HG02571 (cell line): Measurements from ENCODE around the gene NR2C2AP.
A peak's percentile ranks its signal among the peaks of the same experiment; 100 is the strongest.

Source experiments
- ATAC-seq: cut with Tn5 transposase; IDR thresholded peaks from one replicate; pipeline ENCODE4 v1.9.1; 2021; ENCODE audit warnings: mild to moderate bottlenecking, moderate library complexity; ENCODE audit not compliant: unreplicated experiment

Gene NR2C2AP

DNA sequence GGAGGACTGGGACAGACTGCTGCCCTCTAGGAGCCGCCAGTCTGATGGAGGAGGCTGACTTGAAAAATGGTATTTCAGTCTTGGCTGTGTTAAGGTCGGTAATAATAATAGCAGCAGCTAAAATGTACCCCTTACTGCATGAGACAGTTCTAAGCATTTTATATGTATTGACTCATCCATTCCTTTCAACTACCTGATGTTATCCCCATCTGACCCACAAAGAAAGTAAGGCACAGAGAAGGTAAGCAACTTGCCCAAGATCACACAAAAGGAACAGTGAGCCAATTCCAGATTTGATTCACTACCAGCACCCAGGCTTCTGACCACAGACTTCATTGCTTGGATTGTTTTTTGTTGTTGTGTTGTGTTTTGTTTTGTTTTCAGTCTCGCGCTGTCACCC lies 12.6 kb upstream of the NR2C2AP start:
- ATAC-seq, result no peak

DNA sequence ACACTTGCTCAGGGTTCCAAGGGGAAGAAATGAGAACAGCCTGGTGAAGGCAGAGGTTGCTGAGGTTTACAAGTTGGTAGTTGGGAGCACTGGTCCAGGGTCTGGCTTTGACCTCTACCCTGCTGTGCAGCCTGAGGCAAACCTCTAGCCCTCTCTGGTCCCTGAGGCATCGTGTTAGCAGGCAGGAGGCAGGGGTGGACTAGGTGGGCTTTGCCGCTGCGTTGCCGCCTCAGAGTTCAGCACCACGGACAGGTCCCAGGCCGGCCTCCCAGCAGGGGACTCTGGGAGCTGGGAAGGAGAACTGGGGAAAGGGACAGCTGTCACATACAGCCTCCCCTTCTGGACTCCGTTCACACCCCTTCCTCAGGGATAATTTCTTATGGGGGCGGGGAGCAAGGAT lies 11.7 kb upstream of the NR2C2AP start:
- ATAC-seq, result no peak

DNA sequence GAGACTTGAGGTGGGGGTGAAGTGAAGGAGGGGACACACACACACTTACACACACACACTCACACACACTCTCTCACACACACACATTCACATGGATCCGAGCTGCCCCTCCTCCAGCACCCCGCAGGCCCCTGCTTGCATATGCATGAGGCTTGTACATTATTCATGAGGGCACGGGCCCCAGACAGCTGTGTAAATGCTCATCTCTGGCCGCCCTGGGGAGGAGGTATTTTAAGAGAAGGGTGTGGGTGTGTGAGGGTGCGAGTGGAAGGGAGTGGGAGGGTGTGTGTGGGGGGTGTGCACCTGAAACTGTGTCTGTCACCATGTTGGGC lies 10.9 kb upstream of the NR2C2AP start:
- ATAC-seq, result no peak

DNA sequence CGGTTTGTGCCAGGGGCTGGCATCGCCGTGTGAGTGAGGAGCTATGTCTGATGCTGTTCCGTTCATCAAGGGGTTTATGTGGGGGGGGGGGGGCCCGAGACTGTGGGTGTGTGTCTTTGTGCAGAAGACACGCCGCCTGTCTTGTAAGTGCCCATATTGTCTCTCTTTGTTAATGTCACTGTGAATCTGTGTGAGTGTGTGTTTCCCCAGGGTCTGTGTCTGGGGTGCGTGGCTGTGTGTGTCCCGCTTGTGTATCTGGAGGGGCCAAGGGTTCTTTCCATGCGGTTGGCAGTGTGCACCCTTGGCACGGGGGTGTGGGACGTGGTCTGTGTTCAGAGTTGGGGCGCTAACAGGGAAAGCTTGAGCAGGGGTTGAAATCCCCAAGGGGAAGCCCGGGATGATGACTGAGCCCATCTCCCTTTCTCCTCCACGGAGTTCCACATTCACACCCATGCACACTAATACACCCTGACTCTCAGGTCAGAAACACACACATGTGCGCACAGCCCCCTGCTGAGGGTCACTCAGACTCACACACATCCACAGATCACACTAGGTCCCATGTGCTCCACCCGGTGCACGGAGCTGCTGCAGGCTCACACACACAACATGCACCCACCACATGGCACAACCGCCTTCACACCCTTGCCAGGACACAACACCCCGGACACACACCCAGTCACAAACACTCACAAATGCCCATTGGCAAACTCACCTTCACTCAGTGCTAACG lies 10.4 kb upstream of the NR2C2AP start:
- ATAC-seq, result no peak

DNA sequence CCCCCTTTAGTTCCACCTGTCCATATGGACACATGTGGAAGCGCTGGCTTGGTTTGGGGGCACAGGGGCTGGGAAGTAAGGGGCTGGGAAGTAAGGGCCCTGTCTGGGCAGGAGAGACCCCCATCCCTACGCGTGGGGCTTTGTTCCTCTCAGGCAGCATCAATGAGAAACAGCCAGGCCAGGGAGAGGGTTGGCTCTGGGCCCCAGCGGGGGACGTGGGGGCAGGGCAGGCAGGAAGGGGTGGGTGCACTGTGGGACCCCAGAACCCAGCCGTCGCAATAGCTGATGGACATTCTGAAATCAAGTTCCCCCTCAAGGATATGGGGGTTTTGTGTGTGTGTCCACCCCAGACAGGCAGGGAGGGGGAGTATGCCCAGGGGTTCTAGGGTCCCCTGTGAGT lies 9.7 kb upstream of the NR2C2AP start:
- no peak for ATAC-seq

DNA sequence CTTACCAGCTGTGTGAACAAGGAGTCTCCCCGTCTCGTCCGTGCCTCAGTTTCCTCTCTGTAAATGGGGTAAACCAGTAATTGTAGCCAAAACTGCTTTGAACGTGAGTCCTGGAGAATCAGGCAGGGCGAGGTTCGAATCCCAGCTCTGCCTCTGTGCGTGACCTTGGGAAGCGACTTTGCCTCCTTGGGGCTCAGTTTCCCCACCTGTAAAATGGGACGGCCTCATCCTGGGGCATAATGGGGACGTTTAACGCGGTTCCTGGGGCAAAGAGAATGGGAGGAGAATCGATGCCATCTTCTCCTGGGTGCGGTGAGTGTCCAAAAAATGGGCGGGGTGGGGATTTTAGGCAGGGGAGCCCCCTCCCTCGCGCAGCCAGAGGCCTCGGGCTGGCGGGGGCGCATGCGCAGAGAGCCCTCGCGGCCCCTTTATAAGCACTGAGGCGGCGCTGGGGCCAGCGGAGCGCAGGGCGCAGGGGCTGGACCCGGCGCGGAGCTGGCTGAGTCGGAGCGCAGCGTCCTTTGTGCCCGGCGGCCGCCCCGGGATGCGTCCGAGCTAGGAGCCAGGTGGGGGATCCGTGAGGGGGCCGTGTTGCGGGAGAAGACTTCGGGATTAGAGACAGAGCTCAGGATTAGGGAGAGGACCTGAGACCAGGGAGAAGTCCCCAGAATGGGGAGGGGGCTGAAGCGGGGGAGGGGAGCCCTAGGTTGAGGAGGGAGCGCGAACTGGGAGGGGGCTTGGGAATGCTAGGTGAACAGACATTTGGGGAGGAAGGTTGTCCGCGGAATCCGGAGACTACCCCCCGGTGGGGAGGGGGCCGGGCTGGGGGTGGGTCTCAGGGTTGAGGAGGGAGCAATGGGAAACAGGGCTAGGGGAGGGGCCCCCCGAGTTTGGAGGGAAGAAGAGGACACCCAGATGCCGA lies 8.5 kb upstream of the NR2C2AP start, which contains the start of gene NCAN:
NCAN (plus strand) TSS at position 460 of the 922 bp plus-strand sequence. CDS start 4,996 bp downstream, outside the sequence.
- ATAC-seq, result no peak

DNA sequence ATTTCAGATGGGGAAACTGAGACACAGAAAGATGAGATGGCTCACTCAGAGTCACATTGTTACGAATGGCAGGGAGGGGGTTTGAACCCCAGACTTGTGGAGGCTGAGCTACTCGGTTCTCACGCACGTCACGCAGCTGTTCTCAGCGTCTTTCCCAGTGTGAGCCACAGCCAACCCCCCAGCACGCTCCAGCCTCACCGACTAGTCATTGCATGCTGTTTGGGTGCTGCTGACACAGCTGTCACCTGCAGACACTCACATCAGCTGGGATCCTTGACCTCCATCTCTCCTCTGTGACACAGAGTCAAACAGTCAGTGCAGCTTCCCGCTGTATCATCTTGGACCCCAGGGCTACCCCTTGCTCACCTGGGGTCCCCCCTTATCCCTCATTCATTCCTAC lies 6.2 kb upstream of the NR2C2AP start:
- ATAC-seq, result no peak

DNA sequence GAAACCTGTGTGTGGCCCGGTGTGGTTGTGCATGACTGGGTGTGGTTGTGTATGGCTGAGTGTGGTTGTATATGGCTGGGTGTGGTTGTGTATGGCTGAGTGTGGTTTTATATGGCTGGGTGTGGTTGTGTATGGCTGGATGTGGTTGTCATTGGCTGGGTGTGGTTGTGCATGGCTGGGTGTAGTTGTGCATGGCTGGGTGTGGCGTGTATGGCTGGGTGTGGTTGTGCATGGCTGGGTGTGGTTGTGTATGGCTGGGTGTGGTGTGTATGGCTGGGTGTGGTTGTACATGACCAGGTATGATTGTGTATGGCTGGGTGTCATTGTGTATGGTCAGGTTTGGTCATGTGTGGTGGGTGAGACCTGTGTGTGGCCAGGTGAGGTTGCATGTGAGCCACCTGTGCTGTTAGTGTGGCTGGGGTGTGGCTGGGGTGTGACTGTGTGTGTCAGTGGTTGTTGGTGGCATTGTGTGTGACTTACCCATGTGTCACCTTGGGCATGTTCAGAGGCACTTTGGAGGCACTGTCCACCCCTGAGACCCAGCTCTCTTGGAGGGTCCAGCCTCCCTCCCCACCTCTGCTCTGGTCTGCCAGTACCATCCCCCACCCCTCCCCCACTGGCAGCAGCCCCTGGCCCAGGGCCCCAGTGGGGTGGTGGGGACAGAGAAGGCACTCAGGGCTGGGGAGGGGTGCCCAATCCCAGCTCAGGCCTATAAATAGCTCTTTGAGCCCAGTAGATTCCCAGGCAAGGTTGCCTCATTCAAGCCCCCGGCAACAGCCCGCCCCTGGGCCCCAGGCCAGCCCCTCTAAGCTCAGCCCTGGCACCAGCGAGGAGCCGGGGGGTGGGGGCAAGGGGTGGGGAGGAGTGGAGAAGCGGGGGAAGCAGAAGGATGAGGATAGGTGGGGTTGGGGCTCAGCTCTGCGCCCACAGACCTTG lies 4.7 kb upstream of the NR2C2AP start:
- no peak for ATAC-seq

DNA sequence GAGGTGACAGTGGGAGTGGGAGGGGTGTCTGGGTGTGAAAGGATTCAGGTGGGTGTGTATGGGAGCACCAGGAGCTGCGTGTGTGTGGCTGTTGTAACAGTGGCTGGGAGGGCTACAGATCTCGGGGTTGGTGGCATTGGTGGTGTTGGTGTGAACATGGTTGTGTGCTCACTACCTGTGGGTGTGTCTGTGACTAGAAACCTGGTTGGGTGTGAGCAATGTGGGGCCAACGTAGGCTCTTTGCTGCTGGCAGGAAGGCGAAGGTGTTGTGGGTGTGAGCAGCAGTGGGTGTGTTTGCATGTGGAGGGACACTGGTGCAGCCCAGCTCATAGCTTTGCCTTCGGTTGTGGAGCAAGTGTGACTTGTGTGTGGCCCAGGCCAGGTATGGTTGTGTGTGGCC lies 3.7 kb upstream of the NR2C2AP start:
- no peak for ATAC-seq

DNA sequence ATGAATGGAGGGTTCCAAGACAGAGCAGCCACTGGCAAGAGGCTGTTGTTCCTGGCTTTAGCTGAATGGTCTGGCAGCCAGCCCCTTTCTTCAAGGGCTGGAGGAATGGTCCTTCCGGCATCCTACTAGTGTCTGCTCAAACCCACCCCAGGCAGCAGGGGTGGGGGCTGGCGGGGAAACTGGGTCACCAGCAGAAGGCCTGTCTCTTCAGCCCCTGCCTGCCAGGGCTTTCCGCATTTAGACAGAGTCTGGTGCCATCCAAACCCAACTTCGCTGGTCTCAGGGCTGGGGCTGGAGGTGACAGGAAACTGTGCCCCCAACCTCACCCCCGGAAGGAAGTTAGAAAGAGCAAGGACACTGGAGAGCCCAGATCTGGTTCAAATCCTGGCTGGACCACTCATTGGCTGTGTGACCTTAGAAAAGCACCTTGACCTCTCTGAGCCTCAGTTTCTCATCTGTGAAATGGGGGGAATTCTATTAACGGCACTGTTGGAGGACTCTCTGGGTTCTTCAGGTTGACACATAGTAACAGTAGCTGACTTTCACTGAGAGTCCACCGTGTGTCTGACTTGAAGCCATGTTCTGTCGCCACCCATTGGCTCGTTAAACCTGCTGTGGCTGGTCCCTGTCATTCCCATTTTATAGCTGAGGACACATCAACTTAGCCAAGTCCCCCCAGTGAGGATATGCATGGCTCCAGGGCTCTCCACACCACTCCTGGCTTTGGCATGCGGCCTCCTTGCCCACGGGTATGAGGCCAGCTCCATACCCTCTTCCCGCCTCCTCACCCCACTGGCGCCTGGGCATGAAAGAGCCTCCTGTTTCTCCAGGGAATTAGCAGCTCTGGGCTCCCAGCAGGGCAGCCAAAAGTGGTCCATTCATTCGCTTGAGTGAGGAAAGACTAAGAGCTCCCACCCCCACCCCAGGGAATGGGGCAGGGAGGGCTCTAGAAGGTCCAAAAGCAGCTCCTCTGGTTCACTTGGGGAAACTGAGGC lies 2.5 kb upstream of the NR2C2AP start:
- no peak for ATAC-seq

DNA sequence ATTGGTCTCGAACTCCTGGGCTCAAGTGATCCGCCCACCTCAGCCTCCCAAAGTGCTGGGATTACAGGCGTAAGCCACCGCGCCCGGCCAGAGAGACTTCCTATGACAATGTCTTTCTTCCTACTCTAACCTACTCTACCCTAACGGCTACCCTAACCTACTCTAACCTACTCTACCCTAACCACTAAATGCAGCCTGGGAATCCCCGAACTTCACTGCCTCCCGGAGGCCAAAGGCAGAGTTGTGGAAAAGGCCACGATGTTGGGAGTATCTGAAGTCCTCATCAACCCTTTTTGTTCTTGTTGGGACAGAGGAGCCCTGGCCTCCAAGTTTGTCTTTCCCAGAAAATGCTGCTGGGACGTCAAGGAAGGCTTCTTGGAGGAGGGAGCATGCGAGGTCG lies 967 bp upstream of the NR2C2AP start:
- no peak for ATAC-seq

DNA sequence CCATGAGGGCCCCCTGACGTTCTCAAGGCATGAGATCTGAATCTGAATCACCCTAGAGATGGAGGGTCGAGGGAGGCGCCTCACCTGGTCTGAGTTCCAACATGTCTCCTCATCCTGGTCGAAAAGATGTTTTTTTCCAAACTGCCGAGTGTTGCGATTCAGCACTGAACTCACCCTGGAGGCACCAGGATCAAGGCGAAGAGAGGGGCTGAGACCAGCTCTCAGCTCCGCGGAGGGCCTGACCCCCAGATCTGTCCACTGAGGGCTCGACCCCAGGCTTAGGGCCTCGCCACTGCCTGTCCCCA lies 555 bp downstream of the NR2C2AP start:
- ATAC-seq, result no peak

DNA sequence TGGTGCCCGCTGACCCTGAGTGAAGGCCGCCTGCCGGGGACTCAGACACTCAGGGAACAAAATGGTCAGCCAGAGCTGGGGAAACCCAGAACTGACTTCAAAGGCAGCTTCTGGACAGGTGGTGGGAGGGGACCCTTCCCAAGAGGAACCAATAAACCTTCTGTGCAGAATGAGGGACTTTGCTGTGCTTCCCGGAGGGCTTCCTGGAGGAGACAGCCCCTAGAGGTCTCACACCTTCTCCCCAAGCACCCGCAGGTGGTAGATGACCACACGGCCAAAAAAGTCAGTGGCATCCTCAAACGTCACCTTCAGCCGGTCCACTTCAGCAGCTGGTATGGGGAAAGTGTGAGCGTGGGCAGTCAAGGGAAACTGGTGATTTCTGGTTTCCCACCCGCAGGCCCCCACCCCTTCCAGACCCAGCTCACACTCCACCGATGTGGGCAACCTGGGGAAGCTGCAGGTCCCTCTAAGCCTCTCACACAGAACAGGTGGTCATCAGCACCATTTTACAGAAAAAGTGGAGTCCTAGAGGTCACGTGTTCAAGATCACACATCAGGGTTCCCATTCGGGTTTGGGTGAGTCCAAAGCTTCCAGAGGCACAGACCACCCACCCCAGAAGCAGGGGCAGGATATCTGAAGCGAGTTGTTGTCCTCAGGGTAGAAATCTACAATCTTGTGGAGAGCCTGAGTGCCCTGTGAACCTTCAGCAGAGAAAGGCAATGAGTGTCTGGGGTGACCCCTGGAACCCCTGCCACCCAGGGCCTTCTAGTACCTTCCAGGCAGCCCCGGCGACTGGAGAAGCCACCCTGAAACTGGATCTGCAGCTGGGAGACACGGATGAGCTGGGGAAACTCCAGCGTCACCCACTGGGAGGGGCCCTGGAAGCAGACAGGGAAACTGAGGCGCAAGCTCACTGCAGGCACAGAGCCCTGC lies 1.2 kb downstream of the NR2C2AP start:
- no peak for ATAC-seq

DNA sequence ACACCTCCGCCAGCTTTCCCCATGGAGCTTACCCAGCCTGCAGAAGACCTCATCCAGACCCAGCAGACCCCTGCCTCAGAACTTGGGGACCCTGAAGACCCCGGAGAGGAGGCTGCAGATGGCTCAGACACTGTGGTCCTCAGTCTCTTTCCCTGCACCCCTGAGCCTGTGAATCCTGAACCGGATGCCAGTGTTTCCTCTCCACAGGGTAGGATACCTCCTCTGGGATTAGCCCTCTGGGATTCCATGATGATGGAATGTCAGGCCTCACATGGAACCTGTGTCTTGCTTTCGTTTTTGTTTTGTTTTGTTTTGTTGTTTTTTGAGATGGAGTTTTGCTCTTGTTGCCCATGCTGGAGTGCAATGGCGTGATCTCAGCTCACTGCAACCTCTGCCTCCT lies 9.3 kb downstream of the NR2C2AP start:
- no peak for ATAC-seq

DNA sequence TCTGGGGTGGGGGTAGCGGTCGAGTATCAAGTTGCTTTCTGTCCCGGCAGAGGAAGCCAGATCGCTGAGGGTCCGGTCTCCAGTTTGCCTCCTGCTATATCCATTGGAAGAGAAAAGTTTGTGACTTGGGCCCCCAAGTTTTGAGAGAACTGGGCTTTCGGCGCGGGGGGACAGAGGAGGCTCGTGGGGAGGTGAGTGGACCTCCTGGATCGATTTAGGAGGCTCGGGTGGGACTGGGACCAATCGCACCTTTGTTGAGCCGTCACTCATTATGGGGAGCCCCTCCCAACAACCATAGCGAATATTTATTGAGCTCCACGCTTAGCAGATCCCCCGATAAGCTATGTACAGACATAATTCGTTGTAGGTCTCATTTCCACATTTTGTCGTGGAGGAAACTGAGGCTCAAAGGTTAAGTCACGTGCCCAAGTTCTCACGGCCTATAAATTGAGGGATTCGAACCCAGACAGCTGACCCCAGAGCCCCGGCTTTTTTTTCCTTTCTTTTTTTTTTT lies 10.2 kb downstream of the NR2C2AP start:
- ATAC-seq, result no peak

DNA sequence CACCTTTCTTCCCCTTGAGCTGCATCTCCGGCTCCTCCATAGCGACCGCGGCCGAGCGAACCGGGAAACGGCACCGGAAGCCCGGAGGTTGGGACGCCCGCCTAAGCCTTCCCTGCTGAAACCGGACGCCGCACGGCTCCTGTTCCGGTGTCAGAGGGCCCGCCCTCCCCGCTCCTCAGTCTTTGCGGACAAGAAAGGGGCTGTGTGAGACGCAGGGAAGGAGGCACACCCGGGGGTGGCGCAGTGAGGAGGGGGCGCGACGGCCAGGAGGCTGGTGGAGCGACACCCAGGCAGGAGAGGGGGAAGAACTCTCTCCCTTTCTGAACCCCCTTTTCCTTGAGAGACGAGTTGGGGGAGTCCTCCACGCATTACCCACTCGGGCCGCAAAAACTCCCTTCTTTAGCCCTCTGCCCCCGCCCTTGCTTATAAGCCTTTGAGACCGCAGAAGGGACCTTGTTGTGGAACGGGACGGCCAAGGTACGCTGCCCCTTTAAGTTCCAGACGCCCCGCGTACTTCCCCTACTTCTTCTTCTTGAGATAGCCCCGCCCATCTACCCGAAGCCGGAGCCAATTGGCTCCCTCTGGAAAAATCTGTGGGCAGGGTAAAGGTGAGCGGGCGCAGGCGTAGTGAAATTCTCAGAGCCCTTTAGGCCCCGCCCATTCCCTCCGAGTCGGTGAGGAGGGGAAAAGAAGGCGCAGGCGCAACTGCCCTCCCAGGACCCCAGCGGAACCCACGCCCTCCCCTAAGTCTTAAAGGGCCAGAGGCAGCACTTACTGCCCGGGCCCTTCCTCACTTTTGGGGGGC lies 10.9 kb downstream of the NR2C2AP start, which contains the start of the genes BORCS8 and RFXANK:
BORCS8 (minus strand) TSS at position 75 of the 805 bp plus-strand sequence; CDS start at position 40, 35 bp downstream.
RFXANK (plus strand) TSS at position 181 of the 805 bp plus-strand sequence. CDS start 1,689 bp downstream, outside the sequence.
- ATAC-seq, result peak; percentile 78

DNA sequence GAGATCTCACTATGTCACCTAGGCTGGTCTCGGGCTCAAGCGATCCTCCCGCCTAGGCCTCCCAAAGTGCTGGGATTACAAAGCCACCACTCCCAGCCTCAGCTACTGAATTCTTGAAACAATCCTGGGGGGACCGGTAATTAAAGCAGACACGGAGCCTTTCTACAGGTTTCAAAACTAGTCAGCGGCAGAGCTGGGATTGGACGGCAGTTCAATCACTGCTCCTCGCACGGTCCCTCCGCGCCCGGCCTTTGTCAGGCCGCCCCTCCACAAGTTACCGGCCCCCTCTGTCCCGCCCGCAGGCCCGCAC lies 11.5 kb downstream of the NR2C2AP start:
- ATAC-seq, result no peak

DNA sequence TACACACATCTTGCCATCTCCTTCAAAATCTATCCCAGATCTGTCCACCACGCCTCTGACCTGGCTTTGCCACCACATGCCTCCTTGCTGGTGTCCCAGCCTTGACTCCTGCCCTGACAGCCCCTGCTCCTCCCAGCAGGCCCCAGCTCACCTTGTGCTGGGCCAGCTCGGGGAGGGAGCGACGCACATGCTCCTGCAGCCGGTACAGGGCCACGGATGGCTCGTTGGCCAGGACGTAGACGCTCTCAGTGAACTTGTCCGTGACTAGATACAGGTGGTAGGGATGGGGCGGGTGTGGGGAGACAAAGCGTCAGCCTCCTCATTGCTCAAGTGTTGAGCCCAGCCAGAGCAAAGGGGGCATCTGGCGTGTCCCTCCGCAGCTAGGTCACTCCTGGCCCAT lies 16.5 kb downstream of the NR2C2AP start:
- ATAC-seq, result no peak
